Body of pancreas (tissue), 4 donors: Measurements from ENCODE around the gene ZNF668.

Source experiments
- POLR2A ChIP-seq, 3 donors: fragments of 450-650 bp; IDR thresholded peaks; one replicate each; pipeline ENCODE4 v1.6.1; 2016; ENCODE audit warnings: antibody characterized with exemption in 3 of 3, mild to moderate bottlenecking in 2 of 3
- TF ChIP-seq, protein P1 (sequence below), 7 experiments: fragments of 450-650 bp in 4 of 7; fragments of 200-600 bp in 3 of 7; sonication (generic) in 3 of 7; IDR thresholded peaks; one replicate each; pipeline ENCODE4 v1.5.1; 2016 to 2019; ENCODE audit warnings: antibody characterized with exemption in 7 of 7

DNA sequence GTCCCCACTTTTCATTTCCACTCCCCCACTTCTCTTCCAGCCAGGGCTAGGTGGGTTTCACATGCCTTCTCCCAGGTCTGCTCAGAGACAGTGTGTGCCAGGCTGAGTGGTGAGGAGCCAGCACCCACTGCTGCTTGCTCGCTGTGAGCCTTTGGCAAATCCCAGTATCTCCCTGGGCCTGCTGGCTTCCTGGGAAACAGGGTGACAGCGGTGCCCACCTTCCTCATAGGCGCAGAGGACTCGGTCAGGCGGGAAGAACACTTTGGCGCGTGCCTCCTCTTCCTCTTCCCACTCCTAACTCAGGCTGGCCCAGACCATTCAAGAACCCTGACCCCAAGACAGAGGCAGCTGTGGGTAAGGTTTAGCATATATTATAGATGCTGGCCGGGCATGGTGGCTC, 15.2 kb upstream of the ZNF668 start:
- TF ChIP-seq POLR2A (IDR thresholded peaks at IDR 0.05): no peak
- TF ChIP-seq, protein P1, sequence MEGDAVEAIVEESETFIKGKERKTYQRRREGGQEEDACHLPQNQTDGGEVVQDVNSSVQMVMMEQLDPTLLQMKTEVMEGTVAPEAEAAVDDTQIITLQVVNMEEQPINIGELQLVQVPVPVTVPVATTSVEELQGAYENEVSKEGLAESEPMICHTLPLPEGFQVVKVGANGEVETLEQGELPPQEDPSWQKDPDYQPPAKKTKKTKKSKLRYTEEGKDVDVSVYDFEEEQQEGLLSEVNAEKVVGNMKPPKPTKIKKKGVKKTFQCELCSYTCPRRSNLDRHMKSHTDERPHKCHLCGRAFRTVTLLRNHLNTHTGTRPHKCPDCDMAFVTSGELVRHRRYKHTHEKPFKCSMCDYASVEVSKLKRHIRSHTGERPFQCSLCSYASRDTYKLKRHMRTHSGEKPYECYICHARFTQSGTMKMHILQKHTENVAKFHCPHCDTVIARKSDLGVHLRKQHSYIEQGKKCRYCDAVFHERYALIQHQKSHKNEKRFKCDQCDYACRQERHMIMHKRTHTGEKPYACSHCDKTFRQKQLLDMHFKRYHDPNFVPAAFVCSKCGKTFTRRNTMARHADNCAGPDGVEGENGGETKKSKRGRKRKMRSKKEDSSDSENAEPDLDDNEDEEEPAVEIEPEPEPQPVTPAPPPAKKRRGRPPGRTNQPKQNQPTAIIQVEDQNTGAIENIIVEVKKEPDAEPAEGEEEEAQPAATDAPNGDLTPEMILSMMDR (IDR thresholded peaks at IDR 0.05): no peak
